Subcutaneous abdominal adipose tissue (tissue), 5 donors: ENCODE results near the gene FBXO5.

ENCODE experiments used
- H3K27ac ChIP-seq: one replicate; pipeline ENCODE4 v1.7.0; 2013; ENCODE audit warnings: low read depth, mild to moderate bottlenecking, inconsistent platforms, low read length, moderate library complexity
- H3K27me3 ChIP-seq, 5 donors: one replicate each; pipeline ENCODE4 v1.7.0; 2013; ENCODE audit warnings: low read length in 5 of 5, inconsistent platforms in 1 of 5; ENCODE audit not compliant: control insufficient read depth in 5 of 5, insufficient read depth in 4 of 5
- H3K36me3 ChIP-seq, 5 donors: one replicate each; pipeline ENCODE4 v1.7.0; 2013; ENCODE audit warnings: low read length in 5 of 5; ENCODE audit not compliant: control insufficient read depth in 5 of 5, insufficient read depth in 5 of 5
- H3K4me1 ChIP-seq, 5 donors: one replicate each; pipeline ENCODE4 v1.7.0; 2013; ENCODE audit warnings: low read length in 5 of 5, mild to moderate bottlenecking in 3 of 5, moderate library complexity in 1 of 5; ENCODE audit not compliant: control insufficient read depth in 5 of 5, insufficient read depth in 5 of 5
- H3K4me3 ChIP-seq, 5 donors: one replicate each; pipeline ENCODE4 v1.7.0; 2013; ENCODE audit warnings: low read length in 5 of 5, low read depth in 1 of 5
- H3K9ac ChIP-seq, 5 donors: one replicate each; pipeline ENCODE4 v1.7.0; 2013; ENCODE audit warnings: low read length in 5 of 5, mild to moderate bottlenecking in 4 of 5, moderate library complexity in 3 of 5
- H3K9me3 ChIP-seq, 5 donors: one replicate each; pipeline ENCODE4 v1.7.0; 2013; ENCODE audit warnings: low read length in 5 of 5; ENCODE audit not compliant: control insufficient read depth in 5 of 5
- donor health status: healthy.
- donor health status: healthy.
- donor health status: healthy.
- donor health status: healthy.
- donor health status: healthy.

FBXO5 gene

GRCh38 chr6:152954443-152954842, 28.4 kb downstream of the FBXO5 start:
- H3K4me3 ChIP-seq = no peak overlapping the region
- H3K27me3 ChIP-seq = no peaks in the 10 kb centered on the region
- no peaks in the 10 kb centered on the region for H3K36me3 ChIP-seq
- no peaks in the 10 kb centered on the region for H3K4me1 ChIP-seq
- H3K9me3 ChIP-seq = peaks cover 0 to 7% (median 0%) of the 10 kb centered on the region in 5 donors
- no peak overlapping the region for H3K9ac ChIP-seq
- H3K27ac ChIP-seq = no peak overlapping the region

DNA sequence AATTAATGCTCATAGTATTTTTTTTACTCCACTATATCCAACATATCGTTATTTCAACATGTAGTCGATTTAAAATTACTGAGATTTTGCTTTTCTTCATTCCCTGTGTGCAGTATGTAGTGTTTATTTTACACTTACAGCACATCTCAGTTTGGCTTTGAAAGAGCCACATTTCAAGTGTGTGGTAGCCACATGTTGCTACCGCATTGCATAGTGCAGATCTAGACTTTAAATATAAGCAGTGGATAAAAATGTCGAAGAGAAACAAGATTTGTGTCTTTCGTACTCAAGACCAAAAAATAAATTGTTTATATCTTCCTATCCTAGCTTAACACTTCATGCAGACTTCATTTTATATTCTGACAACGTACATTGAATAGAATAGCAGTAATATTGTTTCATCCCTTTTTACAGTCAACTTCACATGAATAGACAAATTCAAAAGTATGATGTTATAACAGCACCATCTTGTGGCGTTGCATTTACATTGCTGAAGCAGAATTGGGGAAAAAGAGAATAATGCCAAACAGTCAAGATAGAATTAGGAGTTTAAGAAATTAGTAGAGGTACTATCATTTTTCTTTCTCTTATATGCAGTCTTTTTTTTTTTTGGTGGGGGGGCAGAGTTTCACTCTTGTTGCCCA, 29.9 kb downstream of the FBXO5 start:
- H3K4me3 ChIP-seq = no peak overlapping the region
- peaks cover 0 to 5% (median 0%) of the 10 kb centered on the region in 5 donors for H3K27me3 ChIP-seq
- no peak overlapping the region for H3K27ac ChIP-seq
- no peak overlapping the region for H3K9ac ChIP-seq
- peaks cover 0 to 6% (median 4%) of the 10 kb centered on the region in 5 donors for H3K4me1 ChIP-seq
- H3K9me3 ChIP-seq = peaks cover 0 to 7% (median 0%) of the 10 kb centered on the region in 5 donors
- H3K36me3 ChIP-seq = no peaks in the 10 kb centered on the region

GRCh38 chr6:152952045-152952444, 30.8 kb downstream of the FBXO5 start:
- peaks cover 0 to 5% (median 0%) of the 10 kb centered on the region in 5 donors for H3K27me3 ChIP-seq
- H3K4me3 ChIP-seq = no peak overlapping the region
- H3K4me1 ChIP-seq = peaks cover 0 to 7% (median 5%) of the 10 kb centered on the region in 5 donors
- H3K36me3 ChIP-seq = no peaks in the 10 kb centered on the region
- H3K9ac ChIP-seq = no peak overlapping the region
- peaks cover 0 to 7% (median 0%) of the 10 kb centered on the region in 5 donors for H3K9me3 ChIP-seq
- no peak overlapping the region for H3K27ac ChIP-seq

DNA sequence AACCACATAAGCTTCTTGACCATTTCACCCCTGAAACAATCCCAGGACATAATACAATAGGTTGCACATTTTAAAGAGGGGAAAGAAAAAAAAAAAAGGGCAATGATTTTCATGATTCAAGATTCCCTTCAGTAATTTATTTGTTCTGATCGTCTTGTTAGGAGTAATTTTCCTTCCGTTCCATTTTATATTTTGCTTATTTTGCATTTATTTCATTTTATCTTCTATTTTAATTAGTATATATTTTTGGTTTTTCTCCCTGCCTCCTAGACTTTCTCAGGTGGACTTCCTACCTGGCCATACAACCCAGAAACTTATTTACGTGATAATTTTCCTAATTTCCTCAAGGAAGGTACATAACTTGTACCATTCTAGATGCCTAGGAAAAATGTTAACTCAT, 32.6 kb downstream of the FBXO5 start:
- Histone ChIP-seq H3K9ac (no peak overlapping the region), H3K27ac (no peak overlapping the region), H3K9me3 (no peaks in the 10 kb centered on the region), H3K27me3 (peaks cover 0 to 5% (median 0%) of the 10 kb centered on the region in 5 donors), H3K4me3 (no peak overlapping the region), H3K36me3 (no peaks in the 10 kb centered on the region), H3K4me1 (peaks cover 0 to 7% (median 5%) of the 10 kb centered on the region in 5 donors)

GRCh38 chr6:152948150-152948768, 34.6 kb downstream of the FBXO5 start:
- H3K4me3 ChIP-seq = peak overlapping the region in 2 of 5 donors; percentile 42 to 52

GRCh38 chr6:152946995-152947394, 35.8 kb downstream of the FBXO5 start:
- Histone ChIP-seq H3K9ac (no peak overlapping the region), H3K27ac (no peak overlapping the region), H3K36me3 (no peaks in the 10 kb centered on the region), H3K9me3 (no peaks in the 10 kb centered on the region), H3K4me1 (peaks cover 0 to 7% (median 5%) of the 10 kb centered on the region in 5 donors), H3K27me3 (peaks cover 0 to 5% (median 0%) of the 10 kb centered on the region in 5 donors), H3K4me3 (no peak overlapping the region)

More at GRCh38 chr6:152948150-152948768, 34.6 kb downstream of the FBXO5 start:
- H3K27ac ChIP-seq = no peak overlapping the region
- peak overlapping the region in 2 of 5 donors; percentile 2 to 4 for H3K9ac ChIP-seq
- H3K4me1 ChIP-seq = peaks cover 0 to 7% (median 5%) of the 10 kb centered on the region in 5 donors
- H3K9me3 ChIP-seq = no peaks in the 10 kb centered on the region
- H3K27me3 ChIP-seq = peaks cover 0 to 5% (median 0%) of the 10 kb centered on the region in 5 donors
- no peaks in the 10 kb centered on the region for H3K36me3 ChIP-seq

DNA sequence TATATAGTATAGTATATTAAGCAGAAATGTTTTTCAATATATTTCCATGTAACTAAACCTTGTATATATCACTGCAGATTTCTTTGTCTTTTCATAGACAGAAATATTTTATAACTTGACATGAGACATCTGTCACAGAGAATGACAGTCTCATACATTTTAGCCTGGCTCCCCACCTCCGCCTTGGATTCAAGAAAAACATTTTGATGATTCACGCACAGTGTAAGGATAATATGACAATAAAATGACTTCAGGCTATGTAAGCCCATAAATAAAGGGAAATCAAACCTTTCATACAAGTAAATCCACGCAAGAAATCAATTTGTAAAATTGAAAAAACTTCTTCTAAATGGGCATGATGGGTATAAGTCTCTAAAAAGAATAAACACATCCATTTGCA, 36.4 kb downstream of the FBXO5 start:
- Histone ChIP-seq H3K36me3 (no peaks in the 10 kb centered on the region), H3K4me1 (peaks cover 0 to 7% (median 5%) of the 10 kb centered on the region in 5 donors), H3K27ac (no peak overlapping the region), H3K9ac (no peak overlapping the region), H3K4me3 (no peak overlapping the region), H3K27me3 (peaks cover 0 to 5% (median 0%) of the 10 kb centered on the region in 5 donors), H3K9me3 (no peaks in the 10 kb centered on the region)

GRCh38 chr6:152943260-152943897, 39.5 kb downstream of the FBXO5 start:
- Histone ChIP-seq H3K27me3 (peaks cover 0 to 2% (median 0%) of the 10 kb centered on the region in 5 donors), H3K36me3 (no peaks in the 10 kb centered on the region), H3K9ac (no peak overlapping the region), H3K4me3 (no peak overlapping the region), H3K27ac (no peak overlapping the region), H3K4me1 (peaks cover 0 to 5% (median 4%) of the 10 kb centered on the region in 5 donors), H3K9me3 (no peaks in the 10 kb centered on the region)

GRCh38 chr6:152942319-152942869, 40.4 kb downstream of the FBXO5 start:
- H3K36me3 ChIP-seq = no peaks in the 10 kb centered on the region
- no peak overlapping the region for H3K27ac ChIP-seq
- no peaks in the 10 kb centered on the region for H3K9me3 ChIP-seq
- H3K4me3 ChIP-seq = no peak overlapping the region
- H3K9ac ChIP-seq = no peak overlapping the region
- H3K4me1 ChIP-seq = no peaks in the 10 kb centered on the region
- peaks cover 0 to 2% (median 0%) of the 10 kb centered on the region in 5 donors for H3K27me3 ChIP-seq

GRCh38 chr6:152941746-152942145, 41.1 kb downstream of the FBXO5 start:
- Histone ChIP-seq H3K9me3 (no peaks in the 10 kb centered on the region), H3K9ac (no peak overlapping the region), H3K36me3 (no peaks in the 10 kb centered on the region), H3K4me1 (no peaks in the 10 kb centered on the region), H3K27ac (no peak overlapping the region), H3K27me3 (peaks cover 0 to 2% (median 0%) of the 10 kb centered on the region in 5 donors), H3K4me3 (no peak overlapping the region)
